DOHH2 (cell line): ENCODE measurements around the gene RBMS3.
"Not testable (repeated sequence)": the region's sequence is repeated elsewhere in the genome, so short reads cannot be mapped to it uniquely, and the experiment has no call there.

Experiments used
- H3F3A ChIP-seq: fragments of 200-600 bp; sonication (generic), shearing (Covaris generic); 2 replicates; pipeline ENCODE4 v1.6.0; 2016; ENCODE audit warnings: antibody characterized with exemption, mild to moderate bottlenecking; ENCODE audit not compliant: control insufficient read depth, insufficient read depth
- H3K27ac ChIP-seq: fragments of 200-600 bp; sonication (generic); 2 replicates; pipeline ENCODE4 v1.5.1; 2014; ENCODE audit warnings: low read depth, mild to moderate bottlenecking, low read length, moderate library complexity
- H3K27me3 ChIP-seq: fragments of 200-600 bp; sonication (generic); 2 replicates; pipeline ENCODE4 v1.6.1; 2014; ENCODE audit warnings: mild to moderate bottlenecking, low read length, mixed read lengths; ENCODE audit not compliant: control insufficient read depth
- H3K36me3 ChIP-seq: fragments of 200-600 bp; sonication (generic); 2 replicates; pipeline ENCODE4 v1.6.1; 2014; ENCODE audit warnings: mild to moderate bottlenecking, low read length, moderate library complexity, mixed read lengths; ENCODE audit not compliant: control insufficient read depth
- H3K4me1 ChIP-seq: fragments of 200-600 bp; sonication (generic); 2 replicates; pipeline ENCODE4 v1.6.1; 2014; ENCODE audit warnings: mild to moderate bottlenecking, low read length, mixed read lengths; ENCODE audit not compliant: control insufficient read depth
- H3K4me2 ChIP-seq: fragments of 200-600 bp; sonication (generic); 2 replicates; pipeline ENCODE4 v1.6.0; 2014; ENCODE audit warnings: mild to moderate bottlenecking, low read length, moderate library complexity
- H3K4me3 ChIP-seq: fragments of 200-600 bp; sonication (generic); 2 replicates; pipeline ENCODE4 v1.5.1; 2014; ENCODE audit warnings: mild to moderate bottlenecking, low read length, mixed read lengths
- H3K79me2 ChIP-seq: fragments of 200-600 bp; sonication (generic); 2 replicates; pipeline ENCODE4 v1.6.1; 2014; ENCODE audit warnings: mild to moderate bottlenecking, low read length, mixed read lengths; ENCODE audit not compliant: control insufficient read depth
- H3K9me2 ChIP-seq: fragments of 200-600 bp; sonication (generic); replicated peaks from 2 replicates; pipeline ENCODE4 v1.6.1; 2014; ENCODE audit warnings: mild to moderate bottlenecking, low read length, mixed read lengths; ENCODE audit not compliant: control insufficient read depth
- H3K9me3 ChIP-seq: fragments of 200-600 bp; sonication (generic); 2 replicates; pipeline ENCODE4 v1.6.1; 2014; ENCODE audit warnings: antibody characterized with exemption, low read length, mixed read lengths; ENCODE audit not compliant: control insufficient read depth, insufficient read depth
- H4K20me1 ChIP-seq: fragments of 200-600 bp; sonication (generic); 2 replicates; pipeline ENCODE4 v1.6.0; 2014; ENCODE audit warnings: low read depth, mild to moderate bottlenecking, antibody characterized with exemption, low read length, moderate library complexity; ENCODE audit not compliant: control insufficient read depth, insufficient read depth
- EZH2phosphoT487 ChIP-seq: fragments of 200-600 bp; sonication (generic); IDR thresholded peaks from 2 replicates; pipeline ENCODE4 v1.6.1; 2017; ENCODE audit warnings: borderline replicate concordance, mild to moderate bottlenecking, antibody characterized with exemption, low read length, moderate library complexity, mixed read lengths
- TF ChIP-seq, protein P1 (sequence below): fragments of 200-600 bp; sonication (generic); IDR thresholded peaks from one replicate; pipeline ENCODE4 v1.5.1; 2014; ENCODE audit warnings: antibody characterized with exemption, mild to moderate bottlenecking, low read depth, low read length; ENCODE audit not compliant: poor library complexity, severe bottlenecking

RBMS3 gene

DNA sequence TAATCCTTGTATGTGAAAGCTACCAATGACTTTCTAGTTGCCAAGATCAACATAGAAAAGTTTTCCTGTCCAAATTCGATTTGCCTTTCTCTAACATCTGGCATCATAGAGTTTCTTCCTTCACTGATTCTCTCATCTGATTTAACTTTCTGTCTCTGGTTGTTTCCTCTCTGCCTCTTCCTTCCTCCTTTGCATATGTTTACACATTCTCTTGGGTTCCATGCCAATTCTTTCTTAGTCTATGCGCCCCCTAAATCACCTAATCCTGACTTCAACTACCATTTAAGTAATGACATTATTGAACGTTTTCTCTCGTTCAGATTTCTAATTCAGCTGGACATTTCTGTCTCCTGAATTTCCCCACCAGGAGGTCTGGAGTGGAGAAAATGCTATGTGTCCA is 763.6 kb downstream of the RBMS3 start:
- no peak for TF ChIP-seq EZH2phosphoT487
- TF ChIP-seq, protein P1, sequence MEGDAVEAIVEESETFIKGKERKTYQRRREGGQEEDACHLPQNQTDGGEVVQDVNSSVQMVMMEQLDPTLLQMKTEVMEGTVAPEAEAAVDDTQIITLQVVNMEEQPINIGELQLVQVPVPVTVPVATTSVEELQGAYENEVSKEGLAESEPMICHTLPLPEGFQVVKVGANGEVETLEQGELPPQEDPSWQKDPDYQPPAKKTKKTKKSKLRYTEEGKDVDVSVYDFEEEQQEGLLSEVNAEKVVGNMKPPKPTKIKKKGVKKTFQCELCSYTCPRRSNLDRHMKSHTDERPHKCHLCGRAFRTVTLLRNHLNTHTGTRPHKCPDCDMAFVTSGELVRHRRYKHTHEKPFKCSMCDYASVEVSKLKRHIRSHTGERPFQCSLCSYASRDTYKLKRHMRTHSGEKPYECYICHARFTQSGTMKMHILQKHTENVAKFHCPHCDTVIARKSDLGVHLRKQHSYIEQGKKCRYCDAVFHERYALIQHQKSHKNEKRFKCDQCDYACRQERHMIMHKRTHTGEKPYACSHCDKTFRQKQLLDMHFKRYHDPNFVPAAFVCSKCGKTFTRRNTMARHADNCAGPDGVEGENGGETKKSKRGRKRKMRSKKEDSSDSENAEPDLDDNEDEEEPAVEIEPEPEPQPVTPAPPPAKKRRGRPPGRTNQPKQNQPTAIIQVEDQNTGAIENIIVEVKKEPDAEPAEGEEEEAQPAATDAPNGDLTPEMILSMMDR: no peak
- H3K9me3 ChIP-seq: no peaks in the 10 kb centered on the region
- H3K4me1 ChIP-seq: no peaks in the 10 kb centered on the region
- H3K27me3 ChIP-seq: no peaks in the 10 kb centered on the region
- no peaks in the 10 kb centered on the region for H4K20me1 ChIP-seq
- no peak overlapping the region for H3K4me3 ChIP-seq
- no peak overlapping the region for H3K4me2 ChIP-seq
- H3K79me2 ChIP-seq: no peaks in the 10 kb centered on the region
- H3K9me2 ChIP-seq: no peaks in the 10 kb centered on the region
- H3K36me3 ChIP-seq: no peaks in the 10 kb centered on the region
- no peaks in the 10 kb centered on the region for H3F3A ChIP-seq
- H3K27ac ChIP-seq: no peak overlapping the region

DNA sequence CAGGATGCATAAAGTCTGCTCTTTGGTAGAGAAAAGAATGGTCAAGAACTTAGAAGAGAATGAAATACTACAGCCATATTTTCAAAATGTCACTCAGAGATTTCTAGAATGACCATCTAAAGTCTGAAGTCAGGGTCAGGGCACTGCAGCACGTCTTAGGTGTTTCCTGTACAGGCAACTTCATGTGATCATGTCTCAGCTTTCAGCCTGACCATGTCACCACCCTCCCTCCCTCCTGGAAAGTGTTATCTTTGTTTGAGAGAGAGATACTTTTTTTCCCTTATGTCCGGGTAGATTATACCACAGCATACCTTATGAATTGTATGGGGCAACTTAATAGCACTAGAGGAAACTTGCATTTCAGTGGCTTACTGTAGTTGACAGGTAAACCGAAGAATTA is 767.6 kb downstream of the RBMS3 start:
- Histone ChIP-seq H3K36me3 (no peaks in the 10 kb centered on the region), H3F3A (no peaks in the 10 kb centered on the region), H3K27ac (no peak overlapping the region), H4K20me1 (no peaks in the 10 kb centered on the region), H3K27me3 (no peaks in the 10 kb centered on the region), H3K4me3 (no peak overlapping the region), H3K4me2 (no peak overlapping the region), H3K9me3 (no peaks in the 10 kb centered on the region), H3K79me2 (no peaks in the 10 kb centered on the region), H3K9me2 (no peaks in the 10 kb centered on the region), H3K4me1 (no peaks in the 10 kb centered on the region)
- no peak for TF ChIP-seq EZH2phosphoT487
- TF ChIP-seq, protein P1: no peak

DNA sequence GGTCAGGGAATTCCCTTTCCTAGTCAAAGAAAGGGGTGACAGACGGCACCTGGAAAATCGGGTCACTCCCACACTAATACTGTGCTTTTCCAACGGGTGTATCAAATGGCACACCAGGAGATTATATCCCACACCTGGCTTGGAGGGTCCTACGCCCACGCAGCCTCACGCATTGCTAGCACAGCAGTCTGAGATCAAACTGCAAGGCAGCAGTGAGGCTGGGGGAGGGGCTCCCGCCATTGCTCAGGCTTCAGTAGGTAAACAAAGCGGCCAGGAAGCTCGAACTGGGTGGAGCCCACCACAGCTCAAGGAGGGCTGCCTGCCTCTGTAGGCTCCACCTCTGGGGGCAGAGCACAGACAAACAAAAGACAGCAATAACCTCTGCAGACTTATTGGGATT is 769.2 kb downstream of the RBMS3 start:
- H3K27me3 ChIP-seq, H3K4me2 ChIP-seq, H3K9me3 ChIP-seq, H3K27ac ChIP-seq, H3K79me2 ChIP-seq, H3F3A ChIP-seq, H3K36me3 ChIP-seq, H3K4me3 ChIP-seq, H4K20me1 ChIP-seq, H3K9me2 ChIP-seq, H3K4me1 ChIP-seq: not testable (repeated sequence)

DNA sequence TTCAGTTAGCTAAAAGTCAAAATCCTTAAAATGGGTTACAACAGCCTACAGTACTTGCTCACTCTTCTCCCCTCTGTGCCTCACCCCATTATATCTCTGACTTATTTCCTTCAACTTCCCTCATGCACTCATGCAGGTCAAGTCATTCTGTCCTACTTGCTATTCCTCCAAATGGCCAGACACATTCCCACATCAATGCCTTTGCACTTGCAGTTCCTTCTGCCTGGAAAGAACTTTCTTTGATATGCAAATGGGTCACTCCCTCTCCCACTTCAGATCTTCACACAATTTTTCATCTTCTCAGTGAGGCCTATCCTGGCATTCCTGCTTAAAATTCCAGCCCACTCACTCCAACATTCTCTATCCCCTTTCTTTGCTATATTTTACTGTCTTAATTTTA is 778.4 kb downstream of the RBMS3 start:
- Histone ChIP-seq H4K20me1 (no peaks in the 10 kb centered on the region), H3K9me3 (no peaks in the 10 kb centered on the region), H3K4me1 (no peaks in the 10 kb centered on the region), H3K79me2 (no peaks in the 10 kb centered on the region), H3K27ac (no peak overlapping the region), H3K27me3 (no peaks in the 10 kb centered on the region), H3F3A (no peaks in the 10 kb centered on the region), H3K36me3 (no peaks in the 10 kb centered on the region), H3K4me2 (no peak overlapping the region), H3K4me3 (no peak overlapping the region), H3K9me2 (no peaks in the 10 kb centered on the region; the same call in 1 of the 2 replicates)
- TF ChIP-seq, protein P1: no peak
